ENCODE data around the gene PPARG.

PPARG gene

GRCh38 chr3:12408984-12409683, 120.3 kb downstream of the PPARG start:
- H3K4me2 ChIP-seq (ENCODE audit: low read length) = no peak overlapping the region
- H3K4me3 ChIP-seq (ENCODE audit: low read length) = no peak overlapping the region
- no peak overlapping the region for H3K9ac ChIP-seq (ENCODE audit: low read depth, low read length)
- no peaks in the 10 kb centered on the region for H3K36me3 ChIP-seq (ENCODE audit: insufficient read depth, low read length)
- peaks cover 16% of the 10 kb centered on the region for H3K4me1 ChIP-seq (ENCODE audit: control insufficient read depth, insufficient read depth, low read length)
- no peaks in the 10 kb centered on the region for H3K27me3 ChIP-seq (ENCODE audit: control insufficient read depth, insufficient read depth, low read length)
- H3K9me3 ChIP-seq (replicated peaks; ENCODE audit: low read length) = no peaks in the 10 kb centered on the region

DNA sequence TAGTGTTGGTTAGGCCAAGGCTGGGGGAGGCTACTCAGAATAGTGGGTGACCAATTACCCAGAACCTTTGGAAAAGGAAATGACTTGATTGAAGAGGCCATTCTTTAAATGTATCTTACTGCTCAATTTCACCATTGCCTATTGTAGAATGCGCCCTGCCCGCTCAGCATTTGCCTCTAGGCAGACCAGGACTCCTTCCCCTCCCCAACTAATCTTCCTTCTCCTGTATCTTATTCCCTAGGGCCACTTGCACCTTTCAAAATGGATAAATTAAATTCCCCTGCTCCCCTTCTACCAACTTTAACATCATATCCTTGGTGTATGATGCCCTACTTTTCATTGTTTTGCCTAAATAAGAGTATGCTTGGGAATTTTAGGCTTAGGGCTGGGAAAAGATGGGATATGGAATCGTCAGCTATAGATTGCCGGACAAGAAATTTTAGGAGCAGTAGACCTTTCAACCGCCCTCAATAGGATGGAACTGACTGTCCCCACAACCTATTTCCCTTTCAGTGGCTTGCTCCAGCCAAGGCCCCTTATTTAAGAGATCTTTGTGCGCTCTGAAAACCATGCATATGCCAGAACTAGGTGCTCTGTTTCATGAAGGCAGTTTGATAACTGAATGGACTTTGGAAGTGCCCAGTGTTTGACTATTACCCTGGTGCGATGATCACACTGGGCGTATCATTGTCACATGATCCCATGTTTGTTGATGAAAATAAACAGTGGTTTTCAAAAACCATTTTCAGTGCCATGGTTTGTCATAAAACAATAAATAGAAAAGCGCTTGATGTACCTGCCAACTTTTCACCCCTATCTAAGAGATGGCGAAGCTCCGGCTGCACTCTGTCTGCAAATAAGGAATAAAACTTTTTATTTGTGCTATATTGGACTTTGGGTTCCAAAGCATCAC, 121.1 kb downstream of the PPARG start:
- Histone ChIP-seq H3K4me2 (ENCODE audit: low read length) (no peak overlapping the region), H3K27me3 (ENCODE audit: control insufficient read depth, insufficient read depth, low read length) (no peaks in the 10 kb centered on the region), H3K36me3 (ENCODE audit: insufficient read depth, low read length) (no peaks in the 10 kb centered on the region), H3K4me1 (ENCODE audit: control insufficient read depth, insufficient read depth, low read length) (peaks cover 16% of the 10 kb centered on the region), H3K9ac (ENCODE audit: low read depth, low read length) (no peak overlapping the region), H3K9me3 (replicated peaks; ENCODE audit: low read length) (no peaks in the 10 kb centered on the region), H3K4me3 (ENCODE audit: low read length) (no peak overlapping the region)

- Histone ChIP-seq H3K9ac (ENCODE audit: low read depth, low read length) (no peak overlapping the region), H3K27me3 (ENCODE audit: control insufficient read depth, insufficient read depth, low read length) (no peaks in the 10 kb centered on the region), H3K36me3 (ENCODE audit: insufficient read depth, low read length) (no peaks in the 10 kb centered on the region)
These were observed 124.9 kb downstream of the PPARG start for GRCh38 chr3:12413721-12414255.

DNA sequence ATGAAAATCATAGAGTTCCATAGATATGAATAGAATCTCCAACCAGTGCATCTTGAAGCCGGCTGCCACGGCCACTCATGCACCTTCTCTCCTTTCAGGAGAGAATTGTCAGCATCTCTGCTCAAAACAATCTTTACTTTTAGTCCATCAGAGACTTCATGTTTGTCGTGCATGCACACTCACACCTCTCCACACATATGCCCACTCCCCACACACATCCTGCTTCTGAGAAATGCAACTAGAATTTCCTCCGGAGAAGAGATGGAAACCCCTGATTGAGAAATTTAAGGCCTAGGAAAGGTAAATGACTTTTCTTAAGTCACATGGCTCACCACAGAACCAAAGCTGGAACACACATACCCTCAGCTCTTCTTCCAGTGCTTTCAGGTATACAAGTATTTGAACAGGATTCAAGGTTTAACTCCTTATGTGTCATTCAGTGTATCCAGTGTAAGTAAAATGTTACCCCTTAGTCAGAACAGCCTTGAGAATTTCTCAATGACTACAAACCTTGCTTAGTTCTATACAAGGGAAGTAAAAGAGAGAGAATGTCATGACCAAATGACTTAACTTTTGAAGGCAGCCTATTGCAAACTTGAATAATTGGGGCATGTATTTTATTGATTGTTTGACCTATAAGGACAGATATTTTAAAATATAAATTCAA, 126.3 kb downstream of the PPARG start:
- Histone ChIP-seq H3K36me3 (ENCODE audit: insufficient read depth, low read length) (no peaks in the 10 kb centered on the region), H3K4me3 (ENCODE audit: low read length) (no peak overlapping the region), H3K27me3 (ENCODE audit: control insufficient read depth, insufficient read depth, low read length) (no peaks in the 10 kb centered on the region), H3K9me3 (replicated peaks; ENCODE audit: low read length) (no peaks in the 10 kb centered on the region), H3K4me1 (ENCODE audit: control insufficient read depth, insufficient read depth, low read length) (peaks cover 4% of the 10 kb centered on the region), H3K9ac (ENCODE audit: low read depth, low read length) (no peak overlapping the region), H3K4me2 (ENCODE audit: low read length) (no peak overlapping the region)

More at GRCh38 chr3:12413721-12414255, 124.9 kb downstream of the PPARG start:
- Histone ChIP-seq H3K4me3 (ENCODE audit: low read length) (no peak overlapping the region), H3K9me3 (replicated peaks; ENCODE audit: low read length) (no peaks in the 10 kb centered on the region), H3K4me1 (ENCODE audit: control insufficient read depth, insufficient read depth, low read length) (no peaks in the 10 kb centered on the region), H3K4me2 (ENCODE audit: low read length) (no peak overlapping the region)

DNA sequence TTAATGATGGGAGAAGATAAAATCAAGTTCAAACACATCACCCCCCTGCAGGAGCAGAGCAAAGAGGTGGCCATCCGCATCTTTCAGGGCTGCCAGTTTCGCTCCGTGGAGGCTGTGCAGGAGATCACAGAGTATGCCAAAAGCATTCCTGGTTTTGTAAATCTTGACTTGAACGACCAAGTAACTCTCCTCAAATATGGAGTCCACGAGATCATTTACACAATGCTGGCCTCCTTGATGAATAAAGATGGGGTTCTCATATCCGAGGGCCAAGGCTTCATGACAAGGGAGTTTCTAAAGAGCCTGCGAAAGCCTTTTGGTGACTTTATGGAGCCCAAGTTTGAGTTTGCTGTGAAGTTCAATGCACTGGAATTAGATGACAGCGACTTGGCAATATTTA, 127.9 kb downstream of the PPARG start:
- H3K4me3 ChIP-seq (ENCODE audit: low read length) = no peak overlapping the region
- H3K4me1 ChIP-seq (ENCODE audit: control insufficient read depth, insufficient read depth, low read length) = peaks cover 16% of the 10 kb centered on the region
- no peaks in the 10 kb centered on the region for H3K27me3 ChIP-seq (ENCODE audit: control insufficient read depth, insufficient read depth, low read length)
- H3K9me3 ChIP-seq (replicated peaks; ENCODE audit: low read length) = no peaks in the 10 kb centered on the region
- H3K36me3 ChIP-seq (ENCODE audit: insufficient read depth, low read length) = no peaks in the 10 kb centered on the region
- no peak overlapping the region for H3K4me2 ChIP-seq (ENCODE audit: low read length)
- no peak overlapping the region for H3K9ac ChIP-seq (ENCODE audit: low read depth, low read length)

DNA sequence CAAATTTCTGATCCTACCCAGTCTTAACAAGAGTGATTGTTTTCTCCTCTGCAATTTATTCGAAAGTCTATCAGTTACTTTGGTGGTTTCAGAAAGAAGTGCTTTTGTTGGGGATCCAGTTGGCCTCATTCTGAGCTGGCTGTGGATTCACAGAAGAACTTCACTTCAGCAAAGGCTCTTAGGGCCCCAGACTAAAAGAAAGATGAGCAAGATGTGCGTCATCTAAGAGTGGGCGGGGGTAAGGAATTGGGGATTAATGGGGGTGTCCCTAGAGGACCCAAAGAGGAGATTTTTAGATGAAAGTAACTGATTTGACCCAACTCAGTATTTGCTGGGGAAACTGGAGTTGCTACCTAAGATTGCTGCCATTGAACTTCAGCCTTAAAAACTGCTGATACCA, 131.5 kb downstream of the PPARG start:
- H3K9me3 ChIP-seq (replicated peaks; ENCODE audit: low read length) = no peaks in the 10 kb centered on the region
- no peak overlapping the region for H3K4me3 ChIP-seq (ENCODE audit: low read length)
- no peaks in the 10 kb centered on the region for H3K27me3 ChIP-seq (ENCODE audit: control insufficient read depth, insufficient read depth, low read length)
- peaks cover 37% of the 10 kb centered on the region for H3K4me1 ChIP-seq (ENCODE audit: control insufficient read depth, insufficient read depth, low read length)
- no peaks in the 10 kb centered on the region for H3K36me3 ChIP-seq (ENCODE audit: insufficient read depth, low read length)
- no peak overlapping the region for H3K9ac ChIP-seq (ENCODE audit: low read depth, low read length)
- H3K4me2 ChIP-seq (ENCODE audit: low read length) = peak overlapping the region; percentile 18

GRCh38 chr3:12421132-12421531, 132.3 kb downstream of the PPARG start:
- no peaks in the 10 kb centered on the region for H3K9me3 ChIP-seq (replicated peaks; ENCODE audit: low read length)
- H3K4me3 ChIP-seq (ENCODE audit: low read length) = no peak overlapping the region
- H3K36me3 ChIP-seq (ENCODE audit: insufficient read depth, low read length) = no peaks in the 10 kb centered on the region
- peaks cover 37% of the 10 kb centered on the region for H3K4me1 ChIP-seq (ENCODE audit: control insufficient read depth, insufficient read depth, low read length)
- H3K4me2 ChIP-seq (ENCODE audit: low read length) = no peak overlapping the region
- no peak overlapping the region for H3K9ac ChIP-seq (ENCODE audit: low read depth, low read length)
- H3K27me3 ChIP-seq (ENCODE audit: control insufficient read depth, insufficient read depth, low read length) = no peaks in the 10 kb centered on the region

GRCh38 chr3:12423131-12423530, 134.3 kb downstream of the PPARG start:
- H3K4me2 ChIP-seq (ENCODE audit: low read length) = peak overlapping the region; percentile 61
- peaks cover 2% of the 10 kb centered on the region for H3K36me3 ChIP-seq (ENCODE audit: insufficient read depth, low read length)
- no peak overlapping the region for H3K4me3 ChIP-seq (ENCODE audit: low read length)
- H3K9me3 ChIP-seq (replicated peaks; ENCODE audit: low read length) = no peaks in the 10 kb centered on the region
- no peak overlapping the region for H3K9ac ChIP-seq (ENCODE audit: low read depth, low read length)
- H3K27me3 ChIP-seq (ENCODE audit: control insufficient read depth, insufficient read depth, low read length) = no peaks in the 10 kb centered on the region
- H3K4me1 ChIP-seq (ENCODE audit: control insufficient read depth, insufficient read depth, low read length) = peaks cover 37% of the 10 kb centered on the region

DNA sequence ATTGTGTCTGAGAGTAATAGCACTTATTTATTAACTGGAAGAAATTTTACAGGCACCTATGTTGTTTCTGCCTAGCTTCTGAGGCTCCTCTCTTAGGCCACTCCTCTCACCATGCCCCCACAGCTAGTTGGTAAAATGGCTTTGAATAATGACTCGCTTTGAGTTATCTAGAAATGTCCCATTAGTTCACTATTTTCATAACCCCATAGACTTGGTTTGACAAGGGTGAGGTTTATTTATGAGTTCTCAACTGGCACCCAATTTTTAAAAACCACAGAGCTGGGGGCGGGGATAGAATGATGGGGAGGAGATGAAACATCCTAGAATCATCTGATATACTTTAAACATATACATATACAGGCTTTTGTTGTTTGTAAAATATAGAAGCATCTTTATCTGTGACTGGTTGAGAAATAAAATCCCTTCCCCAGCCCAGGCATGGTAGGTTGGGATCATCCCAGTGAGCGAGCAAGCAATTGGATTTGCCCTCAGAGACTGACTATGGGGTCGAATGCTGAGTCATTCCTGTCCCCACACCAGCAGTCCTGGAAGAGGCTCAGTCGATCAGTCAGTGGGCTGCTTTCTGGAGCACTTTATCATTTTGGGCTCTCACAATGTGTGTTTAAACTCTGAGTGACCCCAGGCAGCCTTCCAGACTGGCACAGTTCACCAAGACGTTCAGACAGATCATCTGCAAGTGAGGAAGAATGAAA, 135.2 kb downstream of the PPARG start:
- Histone ChIP-seq H3K4me2 (ENCODE audit: low read length) (peak overlapping the region; percentile 61), H3K36me3 (ENCODE audit: insufficient read depth, low read length) (peaks cover 3% of the 10 kb centered on the region), H3K4me1 (ENCODE audit: control insufficient read depth, insufficient read depth, low read length) (peaks cover 37% of the 10 kb centered on the region), H3K27me3 (ENCODE audit: control insufficient read depth, insufficient read depth, low read length) (no peaks in the 10 kb centered on the region), H3K9me3 (replicated peaks; ENCODE audit: low read length) (no peaks in the 10 kb centered on the region), H3K4me3 (ENCODE audit: low read length) (peak overlapping the region; percentile 29), H3K9ac (ENCODE audit: low read depth, low read length) (no peak overlapping the region)

- Histone ChIP-seq H3K4me3 (ENCODE audit: low read length) (no peak overlapping the region), H3K9me3 (replicated peaks; ENCODE audit: low read length) (no peaks in the 10 kb centered on the region), H3K9ac (ENCODE audit: low read depth, low read length) (no peak overlapping the region), H3K27me3 (ENCODE audit: control insufficient read depth, insufficient read depth, low read length) (no peaks in the 10 kb centered on the region), H3K4me1 (ENCODE audit: control insufficient read depth, insufficient read depth, low read length) (peaks cover 36% of the 10 kb centered on the region), H3K36me3 (ENCODE audit: insufficient read depth, low read length) (peaks cover 3% of the 10 kb centered on the region), H3K4me2 (ENCODE audit: low read length) (peak overlapping the region; percentile 61)
These were observed 135.9 kb downstream of the PPARG start for GRCh38 chr3:12424635-12425319.
